ENCODE results near the gene VMP1. TPM values are rescaled to one million over a fixed set of nuclear protein-coding genes. Genes with fewer than 3 reads are reported as not detected.

The VMP1 gene
- total and polyA plus RNA-seq, 2 donors (not counting 1 experiment from before 2014, with no cell fraction given), result 20.4 to 83.5 TPM

DNA sequence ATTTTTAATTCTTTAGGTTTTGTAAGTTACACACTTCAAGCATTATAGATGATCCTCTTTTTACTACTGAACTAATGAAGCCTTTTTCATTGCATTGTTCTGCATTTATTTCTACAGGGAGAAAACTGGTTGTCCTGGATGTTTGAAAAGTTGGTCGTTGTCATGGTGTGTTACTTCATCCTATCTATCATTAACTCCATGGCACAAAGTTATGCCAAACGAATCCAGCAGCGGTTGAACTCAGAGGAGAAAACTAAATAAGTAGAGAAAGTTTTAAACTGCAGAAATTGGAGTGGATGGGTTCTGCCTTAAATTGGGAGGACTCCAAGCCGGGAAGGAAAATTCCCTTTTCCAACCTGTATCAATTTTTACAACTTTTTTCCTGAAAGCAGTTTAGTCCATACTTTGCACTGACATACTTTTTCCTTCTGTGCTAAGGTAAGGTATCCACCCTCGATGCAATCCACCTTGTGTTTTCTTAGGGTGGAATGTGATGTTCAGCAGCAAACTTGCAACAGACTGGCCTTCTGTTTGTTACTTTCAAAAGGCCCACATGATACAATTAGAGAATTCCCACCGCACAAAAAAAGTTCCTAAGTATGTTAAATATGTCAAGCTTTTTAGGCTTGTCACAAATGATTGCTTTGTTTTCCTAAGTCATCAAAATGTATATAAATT, 132.3 kb downstream of the VMP1 start:
- no peaks in the 10 kb centered on the region for H3K36me3 ChIP-seq (replicated peaks in 1 of 2; ENCODE audit: control extremely low read depth in 1 of 2, control insufficient read depth in 1 of 2, extremely low read depth in 1 of 2, insufficient read depth in 2 of 2, low read length in 1 of 2)
- H3K79me2 ChIP-seq (ENCODE audit: control insufficient read depth, insufficient read depth, low read length), result peaks cover 41% of the 10 kb centered on the region
- ATAC-seq (ENCODE audit: low read depth), result no peak
- Mint-ChIP-seq H3K9me3 (ENCODE audit: insufficient read depth) (no peaks in the 10 kb centered on the region), H3K27me3 (no peaks in the 10 kb centered on the region), H3K4me1 (peaks cover 64% of the 10 kb centered on the region), H3K27ac (peak overlapping the region; percentile 97), H3K4me3 (peak overlapping the region; percentile 92)
- H3K27me3 ChIP-seq (replicated peaks in 1 of 4; ENCODE audit: control extremely low read depth in 1 of 4, control insufficient read depth in 3 of 4, insufficient read depth in 4 of 4, low read length in 3 of 4), result no peaks in the 10 kb centered on the region
- peak overlapping the region; percentile 85 to 90 for H3K27ac ChIP-seq (ENCODE audit: low read length in 2 of 2)
- no CpG with 5 or more reads among the region's 6 CpGs for WGBS (ENCODE audit: insufficient coverage)
- no peak overlapping the region for H2AFZ ChIP-seq (ENCODE audit: insufficient read depth, low read depth, low read length, poor library complexity, severe bottlenecking)
- H4K20me1 ChIP-seq (ENCODE audit: control insufficient read depth, insufficient read depth, low read length, poor library complexity, severe bottlenecking), result no peaks in the 10 kb centered on the region
- H3K9ac ChIP-seq (ENCODE audit: low read length), result peak overlapping the region; percentile 56
- no peak for DNase-seq
- POLR2A ChIA-PET, result interaction anchor here (0.6 to 2.8 kb wide), 4 partner anchors 8 to 87 kb away, joined by 3 to 24 read pairs (median 7); no protein-coding TSS in a partner anchor
- TF ChIP-seq, protein P1, sequence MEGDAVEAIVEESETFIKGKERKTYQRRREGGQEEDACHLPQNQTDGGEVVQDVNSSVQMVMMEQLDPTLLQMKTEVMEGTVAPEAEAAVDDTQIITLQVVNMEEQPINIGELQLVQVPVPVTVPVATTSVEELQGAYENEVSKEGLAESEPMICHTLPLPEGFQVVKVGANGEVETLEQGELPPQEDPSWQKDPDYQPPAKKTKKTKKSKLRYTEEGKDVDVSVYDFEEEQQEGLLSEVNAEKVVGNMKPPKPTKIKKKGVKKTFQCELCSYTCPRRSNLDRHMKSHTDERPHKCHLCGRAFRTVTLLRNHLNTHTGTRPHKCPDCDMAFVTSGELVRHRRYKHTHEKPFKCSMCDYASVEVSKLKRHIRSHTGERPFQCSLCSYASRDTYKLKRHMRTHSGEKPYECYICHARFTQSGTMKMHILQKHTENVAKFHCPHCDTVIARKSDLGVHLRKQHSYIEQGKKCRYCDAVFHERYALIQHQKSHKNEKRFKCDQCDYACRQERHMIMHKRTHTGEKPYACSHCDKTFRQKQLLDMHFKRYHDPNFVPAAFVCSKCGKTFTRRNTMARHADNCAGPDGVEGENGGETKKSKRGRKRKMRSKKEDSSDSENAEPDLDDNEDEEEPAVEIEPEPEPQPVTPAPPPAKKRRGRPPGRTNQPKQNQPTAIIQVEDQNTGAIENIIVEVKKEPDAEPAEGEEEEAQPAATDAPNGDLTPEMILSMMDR (IDR thresholded peaks at IDR 0.05), result no peak
- no peak for TF ChIP-seq EZH2 (IDR thresholded peaks at IDR 0.05; ENCODE audit: borderline replicate concordance, insufficient read depth, low read depth, low read length, poor library complexity, severe bottlenecking)
- intact Hi-C loops (cut with micrococcal nuclease), result loop anchor here (1.0 to 10.0 kb wide), 3 partner anchors 53 to 215 kb away; partner anchors contain the start of genes RPS6KB1 and TUBD1
- peak overlapping the region in 4 of 5 experiments; percentile 5 to 62 (median 32) for H3K4me3 ChIP-seq (ENCODE audit: control extremely low read depth in 1 of 5, extremely low read depth in 1 of 5, insufficient read depth in 1 of 5, low read depth in 2 of 5, low read length in 4 of 5)
- peaks cover 31 to 43% of the 10 kb centered on the region in 2 donors for H3K4me1 ChIP-seq (ENCODE audit: control insufficient read depth in 2 of 2, insufficient read depth in 2 of 2, low read length in 2 of 2)
- H3K9me3 ChIP-seq (ENCODE audit: control extremely low read depth in 1 of 3, control insufficient read depth in 2 of 3, insufficient read depth in 1 of 3, low read length in 2 of 3), result no peaks in the 10 kb centered on the region
- H3K4me2 ChIP-seq (replicated peaks; ENCODE audit: low read depth, low read length, poor library complexity, severe bottlenecking), result peak overlapping the region; percentile 53
- CTCF ChIA-PET, result interaction anchor here (0.6 to 8.9 kb wide), 16 partner anchors 8 to 630 kb away, joined by 3 to 230 read pairs (median 5); no protein-coding TSS in a partner anchor

Measured in B cell (primary cell).